KMS-11 (cell line): Measurements from ENCODE around the gene SLC25A26.
"Not testable (repeated sequence)": the region's sequence is repeated elsewhere in the genome, so short reads cannot be mapped to it uniquely, and the experiment has no call there.

Source experiments
- H2AFZ ChIP-seq: fragments of 200-600 bp; sonication (generic); 2 replicates; pipeline ENCODE4 v1.6.1; 2016; ENCODE audit warnings: antibody characterized with exemption, mixed run types, low read depth
- H3K27ac ChIP-seq: fragments of 200-600 bp; sonication (generic); 2 replicates; pipeline ENCODE4 v1.6.1; 2016; ENCODE audit warnings: mild to moderate bottlenecking, mixed run types
- H3K27me3 ChIP-seq: fragments of 200-600 bp; sonication (generic); 2 replicates; pipeline ENCODE4 v1.6.1; 2017; ENCODE audit warnings: mild to moderate bottlenecking, low read depth, mixed run types, moderate library complexity; ENCODE audit not compliant: insufficient read depth
- H3K36me3 ChIP-seq: fragments of 200-600 bp; sonication (generic); 2 replicates; pipeline ENCODE4 v1.6.1; 2017; ENCODE audit warnings: mild to moderate bottlenecking, mixed run types; ENCODE audit not compliant: insufficient read depth
- H3K4me1 ChIP-seq: fragments of 200-600 bp; sonication (generic); 2 replicates; pipeline ENCODE4 v1.6.1; 2016; ENCODE audit warnings: mild to moderate bottlenecking, low read depth, mixed run types; ENCODE audit not compliant: poor library complexity, severe bottlenecking
- H3K4me2 ChIP-seq: fragments of 200-600 bp; sonication (generic); 2 replicates; pipeline ENCODE4 v1.7.0; 2016; ENCODE audit warnings: mild to moderate bottlenecking, mixed run types
- H3K4me3 ChIP-seq: fragments of 200-600 bp; sonication (generic); IDR thresholded peaks from 2 replicates; pipeline ENCODE4 v1.6.1; 2017; ENCODE audit warnings: low read depth, low read length, mixed read lengths; ENCODE audit not compliant: insufficient read depth
- H3K79me2 ChIP-seq: fragments of 200-600 bp; sonication (generic); 2 replicates; pipeline ENCODE4 v1.6.1; 2016; ENCODE audit warnings: low read depth, mixed run types; ENCODE audit not compliant: insufficient read depth
- H3K9ac ChIP-seq: fragments of 200-600 bp; sonication (generic); 2 replicates; pipeline ENCODE4 v1.6.1; 2016; ENCODE audit warnings: mild to moderate bottlenecking, mixed run types
- H4K20me1 ChIP-seq: fragments of 200-600 bp; sonication (generic); 2 replicates; pipeline ENCODE4 v1.6.1; 2016; ENCODE audit warnings: mild to moderate bottlenecking, mixed run types; ENCODE audit not compliant: insufficient read depth
- TF ChIP-seq, protein P1 (sequence below): fragments of 200-600 bp; sonication (generic); conservative IDR thresholded peaks from 2 replicates; pipeline ENCODE4 v1.6.1; 2017; ENCODE audit warnings: low read depth, mild to moderate bottlenecking, antibody characterized with exemption, low read length, moderate library complexity, mixed read lengths

The SLC25A26 gene

GRCh38 chr3:66415867-66416428 lies 195.1 kb downstream of the SLC25A26 start:
- TF ChIP-seq, protein P1, sequence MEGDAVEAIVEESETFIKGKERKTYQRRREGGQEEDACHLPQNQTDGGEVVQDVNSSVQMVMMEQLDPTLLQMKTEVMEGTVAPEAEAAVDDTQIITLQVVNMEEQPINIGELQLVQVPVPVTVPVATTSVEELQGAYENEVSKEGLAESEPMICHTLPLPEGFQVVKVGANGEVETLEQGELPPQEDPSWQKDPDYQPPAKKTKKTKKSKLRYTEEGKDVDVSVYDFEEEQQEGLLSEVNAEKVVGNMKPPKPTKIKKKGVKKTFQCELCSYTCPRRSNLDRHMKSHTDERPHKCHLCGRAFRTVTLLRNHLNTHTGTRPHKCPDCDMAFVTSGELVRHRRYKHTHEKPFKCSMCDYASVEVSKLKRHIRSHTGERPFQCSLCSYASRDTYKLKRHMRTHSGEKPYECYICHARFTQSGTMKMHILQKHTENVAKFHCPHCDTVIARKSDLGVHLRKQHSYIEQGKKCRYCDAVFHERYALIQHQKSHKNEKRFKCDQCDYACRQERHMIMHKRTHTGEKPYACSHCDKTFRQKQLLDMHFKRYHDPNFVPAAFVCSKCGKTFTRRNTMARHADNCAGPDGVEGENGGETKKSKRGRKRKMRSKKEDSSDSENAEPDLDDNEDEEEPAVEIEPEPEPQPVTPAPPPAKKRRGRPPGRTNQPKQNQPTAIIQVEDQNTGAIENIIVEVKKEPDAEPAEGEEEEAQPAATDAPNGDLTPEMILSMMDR, result no peak
- no peak overlapping the region for H3K4me2 ChIP-seq
- H3K36me3 ChIP-seq, result no peaks in the 10 kb centered on the region
- peaks cover 49% of the 10 kb centered on the region for H3K79me2 ChIP-seq
- peaks cover 13% of the 10 kb centered on the region for H3K4me1 ChIP-seq
- no peak overlapping the region for H3K9ac ChIP-seq
- H2AFZ ChIP-seq, result no peak overlapping the region
- H3K27ac ChIP-seq, result no peak overlapping the region
- H4K20me1 ChIP-seq, result 0 out of 2 replicates have a peak, but pooled peaks cover 4% of the 10 kb centered on the region
- H3K4me3 ChIP-seq, result no peak overlapping the region
- H3K27me3 ChIP-seq, result no peaks in the 10 kb centered on the region

DNA sequence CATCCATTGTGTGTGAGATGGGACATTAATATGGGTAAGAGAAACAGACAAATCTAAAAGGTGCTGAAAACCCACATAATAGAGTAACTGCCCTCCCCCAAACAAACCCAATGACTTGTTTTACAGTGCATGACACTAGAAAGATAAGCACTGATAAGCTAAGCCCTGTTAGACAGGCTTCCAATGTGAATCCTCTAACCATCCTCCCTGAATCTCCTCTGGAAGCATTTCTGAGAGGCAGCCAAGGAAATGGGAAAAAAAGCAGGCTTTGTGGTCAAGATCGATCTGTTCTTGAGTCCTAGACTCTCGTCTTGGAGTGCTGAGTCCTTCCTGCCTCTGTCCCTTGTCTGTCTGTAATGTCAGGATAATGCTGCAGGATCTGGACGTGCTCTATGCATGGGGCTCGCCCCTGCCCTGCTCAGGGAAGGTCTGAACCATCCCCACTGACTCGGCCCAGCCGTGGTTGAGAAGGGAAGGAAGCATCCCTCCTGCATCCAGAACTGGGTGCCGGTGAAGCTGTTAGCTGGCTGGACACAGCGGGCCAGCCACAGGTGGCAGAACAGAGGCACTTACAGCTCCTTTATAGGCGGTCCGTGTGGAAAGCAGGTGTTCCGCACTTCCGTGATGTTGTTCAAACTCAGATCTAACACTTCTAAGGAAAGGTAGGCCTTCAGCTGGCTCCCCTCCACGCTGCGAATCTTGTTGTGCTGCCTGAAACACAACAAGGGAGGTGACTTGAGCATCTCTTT lies 195.9 kb downstream of the SLC25A26 start:
- Histone ChIP-seq H2AFZ (no peak overlapping the region), H3K4me2 (no peak overlapping the region), H3K4me1 (peaks cover 13% of the 10 kb centered on the region), H3K27me3 (no peaks in the 10 kb centered on the region), H4K20me1 (0 out of 2 replicates have a peak, but pooled peaks cover 4% of the 10 kb centered on the region), H3K27ac (no peak overlapping the region), H3K9ac (no peak overlapping the region), H3K79me2 (peaks cover 47% of the 10 kb centered on the region), H3K4me3 (no peak overlapping the region), H3K36me3 (no peaks in the 10 kb centered on the region)
- TF ChIP-seq, protein P1, result no peak

- no peaks in the 10 kb centered on the region for H3K36me3 ChIP-seq
Observed at GRCh38 chr3:66418475-66418931, 197.7 kb downstream of the SLC25A26 start.

GRCh38 chr3:66419036-66419435 lies 198.2 kb downstream of the SLC25A26 start:
- Histone ChIP-seq H3K4me1 (peaks cover 13% of the 10 kb centered on the region), H4K20me1 (0 out of 2 replicates have a peak, but pooled peaks cover 4% of the 10 kb centered on the region), H3K36me3 (no peaks in the 10 kb centered on the region), H3K27me3 (no peaks in the 10 kb centered on the region), H3K27ac (no peak overlapping the region), H3K4me3 (no peak overlapping the region), H3K79me2 (peaks cover 70% of the 10 kb centered on the region), H2AFZ (no peak overlapping the region), H3K4me2 (no peak overlapping the region), H3K9ac (no peak overlapping the region)
- TF ChIP-seq, protein P1, result no peak

More at GRCh38 chr3:66418475-66418931, 197.7 kb downstream of the SLC25A26 start:
- no peak overlapping the region for H3K27ac ChIP-seq
- no peak overlapping the region for H3K4me3 ChIP-seq
- H2AFZ ChIP-seq, result no peak overlapping the region
- peaks cover 13% of the 10 kb centered on the region for H3K4me1 ChIP-seq
- peaks cover 64% of the 10 kb centered on the region for H3K79me2 ChIP-seq
- H3K27me3 ChIP-seq, result no peaks in the 10 kb centered on the region
- 0 out of 2 replicates have a peak, but pooled peaks cover 4% of the 10 kb centered on the region for H4K20me1 ChIP-seq
- H3K9ac ChIP-seq, result no peak overlapping the region
- TF ChIP-seq, protein P1, result no peak
- no peak overlapping the region for H3K4me2 ChIP-seq

GRCh38 chr3:66421144-66421543 lies 200.3 kb downstream of the SLC25A26 start:
- H3K27me3 ChIP-seq, H3K36me3 ChIP-seq, H4K20me1 ChIP-seq, H3K4me2 ChIP-seq, H3K4me3 ChIP-seq, H2AFZ ChIP-seq, H3K9ac ChIP-seq, H3K27ac ChIP-seq: not testable (repeated sequence)
- H3K4me1 ChIP-seq, result peaks cover 13% of the 10 kb centered on the region
- H3K79me2 ChIP-seq, result peaks cover 83% of the 10 kb centered on the region

DNA sequence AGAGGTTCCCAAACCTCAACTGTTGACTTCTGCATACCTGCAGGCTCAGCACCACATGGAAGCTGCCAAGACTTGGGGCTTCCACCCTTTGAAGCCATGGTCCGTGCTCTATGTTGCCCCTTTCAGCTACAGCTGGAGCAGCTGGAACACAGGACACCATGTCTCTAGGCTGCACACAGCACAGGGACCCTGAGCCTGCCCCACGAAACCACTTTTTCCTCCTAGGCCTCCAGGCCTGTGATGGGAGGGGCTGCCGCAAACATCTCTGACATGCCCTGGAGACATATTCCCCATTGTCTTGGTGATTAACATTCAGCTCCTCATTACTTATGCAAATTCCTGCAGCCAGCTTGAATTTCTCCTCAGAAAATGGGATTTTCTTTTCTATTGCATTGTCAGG lies 201.1 kb downstream of the SLC25A26 start:
- H3K4me2 ChIP-seq, H3K27me3 ChIP-seq, H3K36me3 ChIP-seq, H3K9ac ChIP-seq, H4K20me1 ChIP-seq, H3K27ac ChIP-seq, H3K4me3 ChIP-seq, H2AFZ ChIP-seq: not testable (repeated sequence)
- peaks cover 91% of the 10 kb centered on the region for H3K79me2 ChIP-seq
- H3K4me1 ChIP-seq, result peaks cover 13% of the 10 kb centered on the region
